ENCODE measurements around the gene SKAP2.

- TF ChIP-seq CTCF (IDR thresholded peaks at IDR 0.05) = no peak
- no peak for TF ChIP-seq POLR2A (IDR thresholded peaks at IDR 0.05)
Observed at GRCh38 chr7:26912933-26913536, 48.6 kb upstream of the SKAP2 start.
